Measurements from ENCODE around the gene GP5. TPM values are rescaled to one million over a fixed set of nuclear protein-coding genes. Genes with fewer than 3 reads are reported as not detected.

Gene GP5
- total RNA-seq, 2 experiments from 2014 or later: 0.62 to 0.64 TPM

GRCh38 chr3:194360568-194360967, 38.5 kb downstream of the GP5 start:
- Mint-ChIP-seq H3K36me3 (ENCODE audit: low read depth) (no peaks in the 10 kb centered on the region), H3K4me1 (ENCODE audit: low read depth) (no peaks in the 10 kb centered on the region), H3K27ac (no peak overlapping the region), H3K4me3 (no peak overlapping the region), H3K9me3 (no peaks in the 10 kb centered on the region), H3K27me3 (ENCODE audit: low read depth) (no peaks in the 10 kb centered on the region)
- no peak for DNase-seq
- CTCF ChIA-PET: no interaction called here
- intact Hi-C loops (cut with micrococcal nuclease): no loop called here

- H3K4me3 Mint-ChIP-seq: no peak overlapping the region
- no peaks in the 10 kb centered on the region for H3K4me1 Mint-ChIP-seq (ENCODE audit: low read depth)
- CTCF ChIA-PET: interaction anchor here (0.8 to 2.3 kb wide), 3 partner anchors 14 to 44 kb away, joined by 4 to 8 read pairs (median 5); no protein-coding TSS in a partner anchor
- intact Hi-C loops (cut with micrococcal nuclease): no loop called here
- H3K9me3 Mint-ChIP-seq: no peaks in the 10 kb centered on the region
- no peaks in the 10 kb centered on the region for H3K27me3 Mint-ChIP-seq (ENCODE audit: low read depth)
- no peaks in the 10 kb centered on the region for H3K36me3 Mint-ChIP-seq (ENCODE audit: low read depth)
- no peak for DNase-seq
- H3K27ac Mint-ChIP-seq: no peak overlapping the region
Measured at GRCh38 chr3:194357681-194358080, 41.4 kb downstream of the GP5 start.

DNA sequence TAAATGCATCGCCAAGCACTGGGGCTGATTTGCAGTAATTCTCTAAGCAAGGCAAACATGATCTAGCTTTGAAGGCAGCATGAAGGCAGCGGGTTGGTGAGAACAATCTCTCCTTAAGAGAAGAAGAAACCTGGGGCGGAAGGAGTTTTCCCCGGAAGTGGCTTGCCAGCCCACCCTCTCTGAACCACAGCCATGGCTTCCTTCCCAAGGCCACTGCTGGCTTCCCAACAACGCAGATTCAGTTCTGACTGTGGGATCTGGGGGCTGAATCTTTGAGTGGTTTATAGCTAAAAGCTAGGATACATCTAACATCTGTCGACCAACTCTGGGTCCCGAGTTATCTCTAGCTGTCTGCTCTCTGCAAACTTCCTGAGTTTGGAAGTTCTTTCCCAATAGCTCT, 43.7 kb downstream of the GP5 start:
- H3K9me3 Mint-ChIP-seq: no peaks in the 10 kb centered on the region
- intact Hi-C loops (cut with micrococcal nuclease): no loop called here
- CTCF ChIA-PET: interaction anchor here (0.6 to 1.4 kb wide), 4 partner anchors 9 to 47 kb away, joined by 3 to 9 read pairs (median 5); no protein-coding TSS in a partner anchor
- H3K36me3 Mint-ChIP-seq (ENCODE audit: low read depth): no peaks in the 10 kb centered on the region
- H3K27me3 Mint-ChIP-seq (ENCODE audit: low read depth): no peaks in the 10 kb centered on the region
- no peak overlapping the region for H3K27ac Mint-ChIP-seq
- no peak overlapping the region for H3K4me3 Mint-ChIP-seq
- DNase-seq: no peak
- H3K4me1 Mint-ChIP-seq (ENCODE audit: low read depth): no peaks in the 10 kb centered on the region

GRCh38 chr3:194354315-194354714, 44.8 kb downstream of the GP5 start:
- intact Hi-C loops (cut with micrococcal nuclease): no loop called here
- Mint-ChIP-seq H3K27me3 (ENCODE audit: low read depth) (no peaks in the 10 kb centered on the region), H3K4me1 (ENCODE audit: low read depth) (no peaks in the 10 kb centered on the region), H3K4me3 (no peak overlapping the region), H3K9me3 (no peaks in the 10 kb centered on the region), H3K27ac (no peak overlapping the region), H3K36me3 (ENCODE audit: low read depth) (no peaks in the 10 kb centered on the region)
- no peak for DNase-seq
- CTCF ChIA-PET: no interaction called here

- H3K27me3 Mint-ChIP-seq (ENCODE audit: low read depth): no peaks in the 10 kb centered on the region
- no peak overlapping the region for H3K27ac Mint-ChIP-seq
- DNase-seq: no peak
- H3K36me3 Mint-ChIP-seq (ENCODE audit: low read depth): no peaks in the 10 kb centered on the region
- CTCF ChIA-PET: no interaction called here
- H3K4me1 Mint-ChIP-seq (ENCODE audit: low read depth): no peaks in the 10 kb centered on the region
- H3K9me3 Mint-ChIP-seq: no peaks in the 10 kb centered on the region
- intact Hi-C loops (cut with micrococcal nuclease): no loop called here
- no peak overlapping the region for H3K4me3 Mint-ChIP-seq
Measured at GRCh38 chr3:194352667-194353246, 46.3 kb downstream of the GP5 start.

GRCh38 chr3:194351952-194352536, 47.0 kb downstream of the GP5 start:
- intact Hi-C loops (cut with micrococcal nuclease): no loop called here
- CTCF ChIA-PET: interaction anchor here (0.6 kb wide), 1 partner anchor 162 kb away, joined by 4 read pairs; no protein-coding TSS in a partner anchor
- no peaks in the 10 kb centered on the region for H3K4me1 Mint-ChIP-seq (ENCODE audit: low read depth)

GRCh38 chr3:194351080-194351672, 47.9 kb downstream of the GP5 start, which contains the start of gene CPN2:
Gene CPN2 (minus strand): TSS chr3:194351328. CDS start chr3:194342702, 8,626 bp downstream.
- intact Hi-C loops (cut with micrococcal nuclease): no loop called here
- no peak for DNase-seq
- H3K27me3 Mint-ChIP-seq (ENCODE audit: low read depth): no peaks in the 10 kb centered on the region
- no peak within 1 kb of the TSS for H3K27ac Mint-ChIP-seq
- CTCF ChIA-PET: interaction anchor here (0.6 kb wide), 1 partner anchor 163 kb away, joined by 4 read pairs; no protein-coding TSS in a partner anchor
- H3K36me3 Mint-ChIP-seq (ENCODE audit: low read depth): no peaks in the 10 kb centered on the region
- H3K4me3 Mint-ChIP-seq: no peak within 1 kb of the TSS
- H3K4me1 Mint-ChIP-seq (ENCODE audit: low read depth): no peaks in the 10 kb centered on the region
- H3K9me3 Mint-ChIP-seq: no peaks in the 10 kb centered on the region

More at GRCh38 chr3:194351952-194352536, 47.0 kb downstream of the GP5 start:
- no peak overlapping the region for H3K4me3 Mint-ChIP-seq
- no peaks in the 10 kb centered on the region for H3K9me3 Mint-ChIP-seq
- no peak overlapping the region for H3K27ac Mint-ChIP-seq
- no peaks in the 10 kb centered on the region for H3K36me3 Mint-ChIP-seq (ENCODE audit: low read depth)
- no peaks in the 10 kb centered on the region for H3K27me3 Mint-ChIP-seq (ENCODE audit: low read depth)
- DNase-seq: no peak

- Mint-ChIP-seq H3K27ac (no peak overlapping the region), H3K27me3 (ENCODE audit: low read depth) (no peaks in the 10 kb centered on the region), H3K9me3 (no peaks in the 10 kb centered on the region), H3K4me1 (ENCODE audit: low read depth) (no peaks in the 10 kb centered on the region), H3K36me3 (ENCODE audit: low read depth) (no peaks in the 10 kb centered on the region), H3K4me3 (no peak overlapping the region)
- intact Hi-C loops (cut with micrococcal nuclease): no loop called here
- DNase-seq: no peak
- CTCF ChIA-PET: no interaction called here
Measured at GRCh38 chr3:194350726-194351071, 48.4 kb downstream of the GP5 start.

DNA sequence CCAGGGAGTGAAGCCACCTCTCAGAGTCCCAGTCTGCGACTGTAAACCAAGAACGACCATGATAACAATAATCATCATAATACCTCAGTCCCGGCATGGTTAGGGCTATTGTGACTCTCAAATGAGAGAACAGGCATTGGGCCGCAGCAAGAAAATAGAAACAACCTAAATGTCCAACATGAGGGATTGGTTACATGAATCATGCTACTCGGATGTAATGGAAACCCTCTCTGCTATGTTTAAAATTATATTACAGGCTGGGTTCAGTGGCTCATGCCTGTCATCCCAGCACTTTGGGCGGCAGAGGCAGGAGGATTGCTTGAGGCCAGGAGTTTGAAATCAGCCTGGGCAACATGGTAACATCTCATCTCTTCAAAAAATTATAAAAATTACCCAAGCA, 50.7 kb downstream of the GP5 start:
- intact Hi-C loops (cut with micrococcal nuclease): no loop called here
- CTCF ChIA-PET: no interaction called here
- DNase-seq: no peak
- no peak overlapping the region for H3K27ac Mint-ChIP-seq
- no peak overlapping the region for H3K4me3 Mint-ChIP-seq
- no peaks in the 10 kb centered on the region for H3K36me3 Mint-ChIP-seq (ENCODE audit: low read depth)
- no peaks in the 10 kb centered on the region for H3K4me1 Mint-ChIP-seq (ENCODE audit: low read depth)
- no peaks in the 10 kb centered on the region for H3K27me3 Mint-ChIP-seq (ENCODE audit: low read depth)
- no peaks in the 10 kb centered on the region for H3K9me3 Mint-ChIP-seq

GRCh38 chr3:194346621-194347020, 52.4 kb downstream of the GP5 start:
- Mint-ChIP-seq H3K4me3 (no peak overlapping the region), H3K9me3 (no peaks in the 10 kb centered on the region), H3K36me3 (ENCODE audit: low read depth) (no peaks in the 10 kb centered on the region), H3K27me3 (ENCODE audit: low read depth) (no peaks in the 10 kb centered on the region), H3K4me1 (ENCODE audit: low read depth) (no peaks in the 10 kb centered on the region), H3K27ac (no peak overlapping the region)
- no peak for DNase-seq
- CTCF ChIA-PET: interaction anchor here (1.2 to 9.5 kb wide), 3 partner anchors 9 to 55 kb away, joined by 3 to 166 read pairs (median 75); partner anchors contain the start of gene GP5
- intact Hi-C loops (cut with micrococcal nuclease): no loop called here

GRCh38 chr3:194346035-194346434, 53.0 kb downstream of the GP5 start:
- CTCF ChIA-PET: interaction anchor here (0.8 to 9.5 kb wide), 5 partner anchors 10 to 681 kb away, joined by 3 to 166 read pairs (median 9); partner anchors contain the start of gene GP5
- no peaks in the 10 kb centered on the region for H3K4me1 Mint-ChIP-seq (ENCODE audit: low read depth)
- DNase-seq: no peak
- no peaks in the 10 kb centered on the region for H3K9me3 Mint-ChIP-seq
- intact Hi-C loops (cut with micrococcal nuclease): no loop called here
- no peak overlapping the region for H3K27ac Mint-ChIP-seq
- H3K36me3 Mint-ChIP-seq (ENCODE audit: low read depth): no peaks in the 10 kb centered on the region
- no peaks in the 10 kb centered on the region for H3K27me3 Mint-ChIP-seq (ENCODE audit: low read depth)
- no peak overlapping the region for H3K4me3 Mint-ChIP-seq

Data from activated naive CD4-positive, alpha-beta T cell treated with anti-CD3 and anti-CD28 coated beads for 36 hours (primary cell).